Stimulated activated CD4-positive, alpha-beta T cell treated with anti-CD3 and anti-CD28 coated beads, Interleukin-1b, Interleukin-23, amount 100 ng/mL, for 48 hours (primary cell): Measurements from ENCODE around the gene FOXL1.

Experiments
- DNase-seq: peaks from one replicate; pipeline ENCODE4 v3.0.0-alpha.2; 2020

Gene FOXL1

DNA sequence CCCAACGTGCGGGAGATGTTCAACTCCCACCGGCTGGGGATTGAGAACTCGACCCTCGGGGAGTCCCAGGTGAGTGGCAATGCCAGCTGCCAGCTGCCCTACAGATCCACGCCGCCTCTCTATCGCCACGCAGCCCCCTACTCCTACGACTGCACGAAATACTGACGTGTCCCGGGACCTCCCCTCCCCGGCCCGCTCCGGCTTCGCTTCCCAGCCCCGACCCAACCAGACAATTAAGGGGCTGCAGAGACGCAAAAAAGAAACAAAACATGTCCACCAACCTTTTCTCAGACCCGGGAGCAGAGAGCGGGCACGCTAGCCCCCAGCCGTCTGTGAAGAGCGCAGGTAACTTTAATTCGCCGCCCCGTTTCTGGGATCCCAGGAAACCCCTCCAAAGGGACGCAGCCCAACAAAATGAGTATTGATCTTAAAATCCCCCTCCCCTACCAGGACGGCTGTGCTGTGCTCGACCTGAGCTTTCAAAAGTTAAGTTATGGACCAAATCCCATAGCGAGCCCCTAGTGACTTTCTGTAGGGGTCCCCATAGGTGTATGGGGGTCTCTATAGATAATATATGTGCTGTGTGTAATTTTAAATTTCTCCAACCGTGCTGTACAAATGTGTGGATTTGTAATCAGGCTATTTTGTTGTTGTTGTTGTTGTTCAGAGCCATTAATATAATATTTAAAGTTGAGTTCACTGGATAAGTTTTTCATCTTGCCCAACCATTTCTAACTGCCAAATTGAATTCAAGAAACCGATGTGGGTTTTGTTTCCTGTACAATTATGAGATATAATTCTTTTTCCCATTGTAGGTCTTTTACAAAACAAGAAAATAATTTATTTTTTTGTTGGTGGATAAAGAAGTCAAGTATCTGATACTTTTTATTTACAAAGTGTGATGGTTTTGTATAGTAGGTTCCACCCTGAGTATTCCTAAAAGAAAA is 9.4 kb upstream of the FOXL1 start:
- DNase-seq: no peak

DNA sequence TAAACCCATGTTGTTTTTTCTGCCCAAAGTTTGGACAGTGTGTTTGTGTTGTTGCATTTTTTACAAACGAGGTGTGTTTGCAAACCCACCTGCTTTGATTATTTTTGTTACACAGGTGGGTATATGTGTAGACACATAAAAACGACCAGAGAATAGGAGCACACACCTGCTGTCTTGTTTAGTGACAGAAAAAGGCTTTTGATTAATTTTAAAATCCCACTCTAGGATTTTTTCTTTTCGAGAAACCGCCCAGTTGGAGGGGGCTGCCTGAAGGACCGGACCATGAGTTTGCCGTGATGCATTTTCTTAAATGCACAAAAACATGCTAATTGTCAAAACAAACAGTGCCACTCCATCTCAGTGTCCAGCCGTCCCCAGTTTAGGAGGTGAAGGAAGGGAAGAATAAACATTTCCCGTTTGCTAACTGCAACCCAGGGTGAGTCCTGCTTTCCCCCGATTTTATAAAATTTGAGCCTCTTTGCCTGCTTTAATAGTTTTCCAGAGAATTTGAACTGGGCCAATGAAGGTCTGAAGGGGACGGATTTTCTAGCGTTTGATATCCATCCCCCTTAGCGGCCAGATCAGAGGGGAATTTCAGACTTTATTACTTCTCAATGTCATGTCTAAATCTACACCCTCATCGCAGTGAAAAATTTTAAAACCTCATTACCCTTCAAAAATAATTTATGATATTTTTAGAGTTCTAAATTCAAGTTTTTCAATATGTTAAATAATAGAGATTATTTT is 8.5 kb upstream of the FOXL1 start:
- DNase-seq: no peak

DNA sequence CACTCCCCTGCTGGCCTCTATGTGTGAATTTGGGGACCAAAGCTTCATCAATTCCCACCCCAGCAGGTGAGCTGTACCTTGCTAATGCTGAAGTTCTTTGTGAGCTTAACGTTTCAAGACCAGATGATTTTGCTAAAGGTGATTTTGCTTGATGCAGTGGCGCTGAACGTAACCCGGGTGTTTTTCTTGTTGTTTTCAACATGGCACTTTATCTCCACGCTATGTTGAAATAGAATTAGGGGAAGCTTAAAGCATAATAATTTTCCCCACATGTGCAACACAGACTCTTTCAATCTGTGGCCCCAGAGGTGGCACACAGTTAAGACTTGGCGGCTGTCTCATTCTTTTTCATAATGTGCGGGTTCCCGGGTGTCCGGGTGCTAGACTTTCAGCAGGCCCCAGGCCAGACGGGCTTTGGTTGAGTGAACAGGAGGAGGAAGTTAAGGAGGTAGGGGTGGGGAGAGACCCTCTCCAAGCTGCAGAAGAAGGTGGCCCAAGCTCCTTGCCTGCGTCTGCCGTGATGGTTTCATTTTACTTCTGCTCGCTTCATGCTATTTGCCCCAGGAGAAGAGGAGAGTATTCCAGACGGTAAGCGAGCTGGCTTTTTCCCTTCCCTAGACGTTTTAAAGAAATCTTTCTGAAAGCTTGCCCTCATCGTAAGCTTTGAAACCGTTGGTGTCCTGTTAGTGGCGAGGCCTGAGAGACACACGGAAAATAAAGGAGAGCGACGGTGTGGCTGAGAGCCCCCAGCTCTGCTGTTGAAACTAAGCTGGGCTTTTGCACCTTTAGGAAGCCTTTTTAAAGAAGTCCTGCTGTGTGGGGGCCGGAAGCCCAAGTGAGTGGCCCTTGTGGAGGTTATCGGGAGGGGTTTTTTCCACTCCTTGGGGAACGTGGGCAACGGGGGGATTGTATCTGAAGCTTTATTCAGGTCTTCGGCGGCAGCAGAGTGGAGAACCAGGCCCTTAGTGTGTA is 7.5 kb upstream of the FOXL1 start:
- no peak for DNase-seq

DNA sequence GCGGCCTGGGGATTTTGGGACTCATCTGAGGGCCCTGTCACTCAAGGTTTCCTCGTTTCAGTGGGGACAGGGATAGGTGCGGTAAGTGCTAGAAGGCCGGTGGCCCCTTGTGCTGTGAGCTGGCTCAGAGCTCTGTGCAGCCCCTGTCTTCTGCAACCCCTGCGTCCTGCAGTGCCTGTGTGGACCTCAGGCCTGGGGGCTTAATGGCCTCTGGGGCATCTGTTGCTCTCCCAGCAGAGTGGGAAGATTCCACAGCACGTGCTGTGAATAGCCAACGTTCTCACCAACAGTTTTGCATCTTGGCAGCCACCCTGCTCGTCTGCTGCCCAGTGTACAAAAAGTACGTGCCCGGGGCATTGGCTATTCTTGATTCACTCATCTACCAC is 6.8 kb upstream of the FOXL1 start:
- DNase-seq: no peak

DNA sequence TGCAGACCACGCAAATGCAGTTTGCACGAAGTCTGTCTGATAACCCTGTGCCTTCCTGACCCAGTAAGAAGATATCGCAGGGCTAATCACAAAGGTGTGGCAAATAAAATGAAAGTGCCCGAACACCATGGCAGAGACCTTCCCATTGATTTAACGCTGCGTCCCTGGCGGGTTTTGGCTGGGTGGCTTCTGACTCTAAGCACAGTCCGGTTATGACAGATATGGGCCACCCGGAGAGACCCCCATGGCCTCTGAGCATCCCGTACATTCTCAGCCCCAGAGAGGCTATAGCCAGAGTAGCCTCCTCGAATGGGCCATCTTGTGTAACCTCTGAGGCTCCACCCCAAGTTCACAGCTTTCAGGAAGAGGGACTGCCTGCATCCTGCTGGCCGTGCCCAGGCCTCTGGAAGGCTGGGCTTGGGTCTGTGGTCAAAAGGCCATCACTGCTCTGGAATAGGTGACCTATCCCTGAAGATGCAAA is 6.3 kb upstream of the FOXL1 start:
- DNase-seq: no peak

DNA sequence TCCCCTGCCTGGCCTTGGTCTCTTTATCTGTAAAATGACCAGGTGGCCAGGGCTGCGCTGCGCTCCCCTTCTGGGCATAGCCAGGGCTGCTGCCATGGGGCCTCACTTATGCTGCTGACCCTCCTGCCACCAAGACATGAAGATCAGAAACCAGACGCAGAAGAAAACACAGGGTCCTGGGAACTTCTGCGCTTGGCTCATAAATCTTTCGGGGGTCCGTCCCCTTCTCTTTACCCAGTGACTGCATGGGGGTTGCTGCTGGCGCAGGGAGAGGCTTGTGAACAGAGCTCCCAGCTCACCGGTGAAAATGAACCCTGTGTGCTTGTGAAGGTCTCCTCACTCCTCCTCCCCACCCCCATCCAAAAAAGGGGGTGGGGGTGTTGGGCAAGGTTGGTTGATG is 5.7 kb upstream of the FOXL1 start:
- DNase-seq: no peak

DNA sequence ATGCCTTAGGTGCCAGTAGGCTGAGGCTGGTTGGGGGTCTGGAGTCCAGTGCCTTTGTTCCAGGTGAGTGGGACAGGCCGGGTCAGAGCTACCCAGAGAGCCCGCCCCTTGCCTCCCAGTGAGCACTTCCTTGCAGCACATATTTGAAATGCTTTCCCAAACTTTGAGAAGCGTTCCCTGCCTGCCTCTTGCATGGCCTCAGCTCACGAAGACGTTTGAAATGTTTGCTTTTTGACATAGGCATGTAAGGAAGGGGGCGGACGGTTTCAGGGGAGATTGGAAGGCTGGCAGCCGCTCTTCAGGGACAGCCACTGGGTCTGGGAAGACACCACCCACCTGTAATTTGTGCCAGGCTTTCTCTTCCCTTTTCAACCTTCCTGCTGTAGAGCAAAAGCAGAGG is 5.1 kb upstream of the FOXL1 start:
- no peak for DNase-seq

DNA sequence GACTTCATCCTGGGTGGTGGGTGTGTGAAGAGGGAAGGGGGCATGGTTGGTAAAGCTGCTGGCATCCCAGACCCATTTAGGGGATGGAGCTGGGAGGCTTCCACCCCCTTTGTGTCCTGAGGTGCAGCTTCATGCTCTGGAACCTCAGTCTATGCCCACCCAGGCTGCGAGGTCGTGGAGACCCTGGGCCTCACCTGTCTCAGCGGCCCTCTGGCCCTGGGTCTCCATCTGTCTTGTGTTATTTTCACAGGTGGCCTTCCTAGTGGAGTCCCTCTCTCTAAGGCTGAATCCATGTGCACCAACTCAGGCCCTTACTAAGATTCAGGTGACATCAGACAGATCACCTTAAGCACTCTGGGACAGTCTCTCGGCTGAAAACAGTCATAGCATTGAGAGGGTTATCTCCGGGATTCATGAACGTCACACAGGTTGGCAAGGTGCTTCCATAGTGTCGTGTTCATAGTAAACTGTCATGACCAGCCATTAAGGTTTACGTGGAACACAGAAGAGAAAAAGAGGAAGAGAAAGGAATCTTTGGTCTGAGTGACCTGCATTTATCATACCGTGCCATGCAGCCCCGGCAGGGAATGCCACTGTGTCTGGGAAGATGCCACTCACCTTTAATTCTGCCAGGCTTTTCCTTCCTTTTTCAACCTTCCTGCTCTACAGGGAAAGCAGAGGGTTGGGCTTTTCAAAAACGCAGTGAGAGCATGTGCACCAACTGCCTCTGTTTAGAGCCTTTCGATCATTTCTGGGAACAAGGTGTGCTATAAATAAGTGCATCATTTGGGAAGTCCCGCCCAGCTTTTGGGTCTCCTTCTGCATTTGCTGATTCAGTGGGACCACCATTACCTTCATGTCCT is 4.5 kb upstream of the FOXL1 start:
- DNase-seq: no peak

DNA sequence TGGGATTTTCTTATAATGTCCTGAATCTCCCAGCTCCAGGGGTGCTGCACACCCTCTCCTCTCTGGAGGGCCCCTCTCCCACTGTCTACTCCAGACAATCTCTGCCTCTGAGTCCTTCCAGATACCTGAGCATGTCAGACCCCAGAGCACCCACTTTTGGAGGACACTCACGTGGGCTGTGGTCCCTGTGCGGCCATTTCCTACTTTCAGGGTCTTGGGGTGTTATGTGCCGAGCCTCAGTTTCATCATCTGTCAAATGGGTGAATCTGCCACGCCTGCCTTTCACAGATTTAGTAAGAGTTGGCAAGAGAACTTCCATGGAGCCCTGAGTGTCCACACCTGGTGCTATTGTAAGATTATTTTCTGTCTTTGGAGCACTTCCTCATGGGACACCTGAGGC is 3.7 kb upstream of the FOXL1 start:
- no peak for DNase-seq

DNA sequence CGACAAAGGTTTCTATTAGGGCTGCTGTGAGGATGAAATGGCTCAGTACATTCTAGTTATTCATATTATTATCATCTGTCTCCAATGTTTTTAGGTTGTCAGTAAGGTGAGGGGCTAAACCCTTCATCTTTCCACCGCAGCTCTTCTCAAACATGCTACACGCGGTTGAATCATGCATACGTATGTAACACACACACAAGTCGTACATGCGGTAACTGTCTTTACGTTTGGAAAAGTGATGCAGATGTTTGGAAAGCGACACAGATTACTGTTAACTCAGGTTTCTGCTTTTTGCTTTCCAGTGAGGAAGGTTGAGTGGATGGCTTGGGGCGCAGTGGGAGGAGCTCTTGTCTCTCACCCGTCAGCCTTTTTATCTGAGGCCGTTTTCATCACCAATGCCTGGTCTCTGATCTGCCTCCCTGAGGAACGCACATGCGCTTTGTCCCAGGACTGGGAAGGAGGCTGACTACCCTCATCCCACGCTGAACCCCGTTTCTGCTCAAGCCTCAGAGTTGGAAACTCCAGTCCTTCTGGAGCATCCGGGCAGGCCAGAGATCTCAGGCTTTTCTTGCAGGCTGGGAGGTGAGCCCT is 3.2 kb upstream of the FOXL1 start:
- no peak for DNase-seq

DNA sequence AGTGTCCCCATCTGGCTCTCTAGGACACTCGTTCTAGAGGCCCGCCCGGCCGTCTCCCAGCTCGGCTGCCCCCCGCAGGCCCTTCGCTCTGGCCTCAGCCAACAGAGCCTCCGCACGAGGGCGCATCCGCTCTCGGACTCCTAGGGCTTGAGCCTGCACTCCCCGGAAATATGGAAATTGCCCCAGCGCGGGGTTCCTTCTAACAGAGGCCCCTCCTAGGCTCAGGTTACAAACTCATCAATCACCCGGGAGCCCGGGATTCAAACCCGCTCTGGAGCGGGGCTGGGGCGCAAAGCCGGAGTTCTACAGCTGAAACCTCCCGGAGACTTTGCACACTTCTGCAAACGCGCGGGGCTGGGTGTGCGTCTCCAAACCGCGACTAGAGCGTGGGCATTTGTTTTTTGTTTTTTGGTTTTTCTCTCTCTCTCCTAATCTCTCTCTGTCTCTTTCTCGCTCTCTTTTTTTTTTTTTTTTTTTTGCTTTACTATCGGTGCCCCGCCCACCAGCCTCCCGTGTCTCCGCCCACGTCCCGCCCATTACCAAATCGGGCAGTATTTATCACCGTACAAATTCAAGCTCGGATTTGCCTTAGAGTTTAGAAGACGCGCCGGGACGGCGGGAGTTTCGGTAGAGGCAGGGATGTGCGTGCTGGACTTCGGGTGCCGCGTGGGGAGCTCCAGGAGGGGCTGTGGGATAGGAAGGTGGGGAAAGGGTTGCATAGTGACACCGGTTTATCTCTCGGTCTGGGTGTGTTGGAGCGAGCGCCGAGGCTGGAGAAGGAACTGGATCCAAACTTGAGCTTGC is 2.4 kb upstream of the FOXL1 start:
- DNase-seq: peak; percentile 49

DNA sequence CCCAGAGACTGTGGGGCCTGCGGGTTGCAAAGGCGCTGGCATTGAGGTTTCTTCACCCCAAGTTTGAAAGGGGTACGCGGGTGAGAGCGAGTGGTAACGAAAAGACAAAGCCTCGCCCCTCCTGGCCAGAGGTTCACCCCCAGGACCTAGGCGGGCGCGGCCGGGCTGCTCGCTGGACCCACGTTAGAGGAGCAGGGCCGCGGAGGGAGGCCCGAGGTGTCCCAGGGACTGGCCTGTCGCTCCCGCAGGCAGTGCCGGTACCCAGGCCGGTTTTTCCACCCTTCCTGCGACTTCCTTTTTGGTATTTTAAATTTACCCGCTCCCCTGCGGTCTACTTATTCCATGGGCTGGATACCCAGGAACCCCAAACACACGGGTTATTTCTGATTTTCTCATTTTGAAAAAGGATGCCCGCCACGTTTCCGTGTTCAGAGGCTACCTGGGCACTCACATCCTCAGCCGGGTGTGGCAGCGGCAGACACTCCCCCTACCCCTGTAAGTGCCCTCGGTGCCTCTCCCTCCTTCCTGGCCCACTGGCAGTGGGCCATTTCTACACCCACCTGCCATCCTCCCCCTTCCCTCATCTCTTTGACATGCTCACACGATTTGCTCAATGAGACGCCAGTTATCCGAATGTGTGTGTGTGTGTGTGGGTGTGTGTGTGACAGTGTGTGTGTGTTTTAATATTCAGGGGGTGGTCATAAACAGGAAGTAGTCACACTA is 1.6 kb upstream of the FOXL1 start:
- no peak for DNase-seq

DNA sequence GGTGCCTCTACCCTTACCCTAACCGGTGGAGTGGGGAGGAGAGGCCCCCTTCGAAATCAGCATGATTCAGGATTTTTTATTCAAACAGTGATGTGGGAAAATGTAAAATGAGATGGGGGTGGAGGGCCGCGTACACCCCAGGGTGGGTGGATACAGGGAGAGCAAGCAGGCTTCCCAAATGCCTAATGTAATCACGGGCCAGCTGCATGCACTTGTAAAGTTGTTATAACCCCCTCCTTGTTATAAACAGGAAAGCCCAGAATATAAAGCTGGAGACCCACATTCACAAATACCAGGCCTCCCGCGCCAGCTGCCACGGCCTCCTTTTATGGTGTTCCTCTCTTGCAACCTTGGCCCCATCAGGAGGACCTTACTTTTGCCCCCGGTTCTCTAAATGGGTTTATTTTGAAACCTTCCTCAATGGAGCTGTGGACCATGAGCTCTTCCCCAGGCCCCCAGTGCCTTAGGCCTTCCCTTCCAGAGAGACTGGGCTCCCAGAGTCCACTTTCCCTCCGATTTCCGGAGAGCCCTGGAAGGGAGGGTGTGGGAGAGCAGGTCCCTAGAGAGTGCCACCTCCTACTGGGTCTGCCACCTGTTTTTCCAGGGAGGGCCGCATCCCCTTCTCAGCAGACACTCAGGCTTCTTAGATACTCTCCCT is 906 bp upstream of the FOXL1 start:
- no peak for DNase-seq

DNA sequence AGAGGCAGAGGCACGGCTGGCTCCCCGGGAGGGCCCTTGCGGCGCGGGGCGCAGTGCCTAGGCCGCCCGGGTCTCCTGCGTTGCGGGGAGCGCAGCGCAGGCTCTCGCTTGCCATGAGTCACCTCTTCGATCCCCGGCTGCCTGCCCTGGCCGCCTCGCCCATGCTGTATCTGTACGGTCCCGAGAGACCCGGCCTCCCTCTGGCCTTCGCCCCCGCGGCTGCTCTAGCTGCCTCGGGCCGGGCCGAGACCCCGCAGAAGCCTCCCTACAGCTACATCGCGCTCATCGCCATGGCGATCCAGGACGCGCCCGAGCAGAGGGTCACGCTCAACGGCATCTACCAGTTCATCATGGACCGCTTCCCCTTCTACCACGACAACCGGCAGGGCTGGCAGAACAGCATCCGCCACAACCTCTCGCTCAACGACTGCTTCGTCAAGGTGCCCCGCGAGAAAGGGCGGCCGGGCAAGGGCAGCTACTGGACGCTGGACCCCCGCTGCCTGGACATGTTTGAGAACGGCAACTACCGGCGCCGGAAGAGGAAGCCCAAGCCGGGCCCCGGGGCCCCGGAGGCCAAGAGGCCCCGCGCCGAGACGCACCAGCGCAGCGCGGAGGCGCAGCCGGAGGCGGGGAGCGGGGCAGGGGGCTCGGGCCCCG is 390 bp downstream of the FOXL1 start:
- no peak for DNase-seq

DNA sequence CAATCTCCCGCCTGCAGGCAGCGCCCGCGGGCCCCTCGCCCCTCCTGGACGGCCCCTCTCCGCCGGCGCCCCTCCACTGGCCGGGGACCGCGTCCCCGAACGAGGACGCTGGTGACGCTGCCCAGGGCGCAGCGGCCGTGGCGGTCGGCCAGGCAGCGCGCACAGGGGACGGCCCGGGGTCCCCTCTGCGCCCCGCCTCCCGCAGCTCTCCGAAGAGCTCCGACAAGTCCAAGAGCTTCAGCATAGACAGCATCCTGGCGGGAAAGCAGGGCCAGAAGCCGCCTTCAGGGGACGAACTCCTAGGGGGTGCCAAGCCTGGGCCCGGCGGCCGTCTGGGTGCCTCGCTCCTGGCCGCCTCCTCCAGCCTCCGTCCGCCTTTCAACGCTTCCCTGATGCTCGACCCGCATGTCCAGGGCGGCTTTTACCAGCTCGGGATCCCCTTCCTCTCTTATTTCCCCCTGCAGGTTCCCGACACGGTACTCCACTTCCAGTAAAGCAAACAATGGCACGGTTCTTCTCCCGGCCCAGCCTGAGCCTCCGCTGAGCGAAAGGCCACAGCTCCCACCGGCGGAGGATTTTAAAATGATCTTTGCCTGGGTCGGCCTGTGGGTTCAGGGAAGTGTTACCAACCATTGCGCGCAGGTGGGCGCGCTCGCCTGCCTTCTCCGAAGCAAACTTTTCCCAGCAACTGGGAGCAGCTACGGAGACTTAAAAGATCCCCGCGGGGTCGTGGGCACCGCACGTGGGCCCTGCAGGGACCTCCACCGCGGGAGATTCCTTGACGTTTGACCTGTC is 1.1 kb downstream of the FOXL1 start:
- no peak for DNase-seq

DNA sequence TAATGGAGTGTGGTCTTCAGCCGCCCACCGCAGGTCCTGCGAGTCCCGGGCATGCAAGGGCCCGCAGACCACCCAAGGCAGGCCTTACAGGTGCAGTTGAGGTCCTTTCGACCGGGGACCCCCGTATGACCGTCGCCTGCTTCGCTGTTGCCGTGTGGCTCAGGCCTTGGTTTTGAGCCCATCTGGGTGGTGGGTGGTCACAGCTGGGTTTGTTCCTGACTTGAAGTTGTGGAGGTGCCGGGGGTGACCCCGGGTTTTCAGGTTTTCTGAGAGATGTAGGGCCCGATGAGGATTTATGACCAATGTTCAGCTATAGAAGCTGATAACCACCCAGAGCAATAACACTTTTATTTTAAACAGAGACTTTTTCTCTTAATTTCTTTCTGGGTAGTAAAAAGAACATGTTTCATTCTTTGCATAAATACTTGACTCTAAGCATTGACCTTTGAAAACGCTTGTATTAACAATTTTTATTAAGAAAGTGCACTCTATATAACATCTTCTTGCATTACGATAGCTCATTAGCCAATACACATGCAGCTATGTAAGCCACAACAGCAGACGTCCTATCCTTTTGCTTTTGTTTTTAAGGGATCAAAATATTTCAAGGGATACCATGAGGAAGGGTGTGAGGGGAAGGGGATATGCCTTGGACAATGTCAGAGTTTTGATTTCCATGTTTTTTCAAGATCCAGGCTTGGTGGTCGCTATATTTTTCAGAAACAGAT is 1.9 kb downstream of the FOXL1 start:
- no peak for DNase-seq

DNA sequence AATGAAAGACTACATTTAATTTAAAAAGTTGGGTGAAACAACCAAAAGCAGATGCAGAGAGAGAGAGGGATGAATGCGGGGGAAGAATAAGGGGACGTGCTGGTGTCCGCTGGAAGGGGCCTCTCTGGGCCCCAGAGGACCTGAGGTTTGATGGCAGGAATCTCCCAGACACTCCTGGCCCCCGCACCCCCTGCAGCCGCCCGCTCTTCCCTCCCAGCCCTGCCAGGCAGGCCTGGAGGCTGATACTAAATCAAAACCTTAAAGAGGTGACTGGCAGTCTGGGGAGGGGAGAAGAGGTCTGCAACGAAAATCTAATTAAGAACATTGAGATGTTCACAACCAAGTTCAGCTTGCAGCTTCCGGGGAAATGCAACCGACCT is 2.4 kb downstream of the FOXL1 start:
- DNase-seq: no peak
